Measurements from ENCODE around the gene TRPC4. TPM values are rescaled to one million over a fixed set of nuclear protein-coding genes. Genes with fewer than 3 reads are reported as not detected.

The TRPC4 gene
- total RNA-seq, 1 donor from 2014 or later: 6.3 TPM

DNA sequence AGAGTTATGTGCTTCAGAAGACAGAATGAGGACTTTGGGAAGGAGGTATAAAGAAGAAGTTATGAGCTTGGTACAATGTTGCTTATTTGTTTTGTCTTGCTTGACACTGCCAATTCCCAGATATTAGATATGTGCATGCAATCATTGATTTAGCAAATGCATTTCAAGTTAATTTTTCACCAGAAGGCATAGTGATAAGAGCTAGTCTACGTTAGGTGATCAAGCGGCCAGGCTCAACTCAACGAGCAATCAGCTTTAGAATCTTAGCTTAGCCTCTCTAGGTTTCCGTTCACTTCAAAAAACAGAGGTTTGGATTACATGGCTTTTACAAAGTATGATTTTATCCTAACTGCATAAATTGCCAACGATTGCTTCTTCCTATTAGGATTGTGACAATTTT is 189.4 kb downstream of the TRPC4 start:
- peaks cover 25% of the 10 kb centered on the region for H3K4me1 Mint-ChIP-seq (ENCODE audit: unreplicated experiment)
- DNase-seq (ENCODE audit: extremely low spot score, unreplicated experiment): no peak
- TF ChIP-seq CTCF (IDR thresholded peaks at IDR 0.05): no peak
- H3K9me3 Mint-ChIP-seq (ENCODE audit: unreplicated experiment): no peaks in the 10 kb centered on the region
- no peaks in the 10 kb centered on the region for H3K27me3 Mint-ChIP-seq (ENCODE audit: unreplicated experiment)
- peaks cover 3% of the 10 kb centered on the region for H3K36me3 Mint-ChIP-seq (ENCODE audit: unreplicated experiment)
- no peak overlapping the region for H3K4me3 Mint-ChIP-seq (ENCODE audit: unreplicated experiment)
- no peak overlapping the region for H3K27ac Mint-ChIP-seq (ENCODE audit: unreplicated experiment)

GRCh38 chr13:37679043-37679442 is 190.5 kb downstream of the TRPC4 start:
- Mint-ChIP-seq H3K36me3 (ENCODE audit: unreplicated experiment) (peaks cover 4% of the 10 kb centered on the region), H3K27me3 (ENCODE audit: unreplicated experiment) (no peaks in the 10 kb centered on the region), H3K4me3 (ENCODE audit: unreplicated experiment) (no peak overlapping the region), H3K9me3 (ENCODE audit: unreplicated experiment) (no peaks in the 10 kb centered on the region), H3K27ac (ENCODE audit: unreplicated experiment) (no peak overlapping the region), H3K4me1 (ENCODE audit: unreplicated experiment) (peaks cover 25% of the 10 kb centered on the region)
- no peak for DNase-seq (ENCODE audit: extremely low spot score, unreplicated experiment)
- TF ChIP-seq CTCF (IDR thresholded peaks at IDR 0.05): peak; percentile 24

GRCh38 chr13:37669845-37670244 is 199.7 kb downstream of the TRPC4 start:
- Mint-ChIP-seq H3K4me1 (ENCODE audit: unreplicated experiment) (peaks cover 42% of the 10 kb centered on the region), H3K36me3 (ENCODE audit: unreplicated experiment) (peaks cover 1% of the 10 kb centered on the region), H3K27me3 (ENCODE audit: unreplicated experiment) (no peaks in the 10 kb centered on the region), H3K9me3 (ENCODE audit: unreplicated experiment) (peaks cover 5% of the 10 kb centered on the region), H3K4me3 (ENCODE audit: unreplicated experiment) (no peak overlapping the region), H3K27ac (ENCODE audit: unreplicated experiment) (no peak overlapping the region)
- TF ChIP-seq CTCF (IDR thresholded peaks at IDR 0.05): no peak
- no peak for DNase-seq (ENCODE audit: extremely low spot score, unreplicated experiment)

DNA sequence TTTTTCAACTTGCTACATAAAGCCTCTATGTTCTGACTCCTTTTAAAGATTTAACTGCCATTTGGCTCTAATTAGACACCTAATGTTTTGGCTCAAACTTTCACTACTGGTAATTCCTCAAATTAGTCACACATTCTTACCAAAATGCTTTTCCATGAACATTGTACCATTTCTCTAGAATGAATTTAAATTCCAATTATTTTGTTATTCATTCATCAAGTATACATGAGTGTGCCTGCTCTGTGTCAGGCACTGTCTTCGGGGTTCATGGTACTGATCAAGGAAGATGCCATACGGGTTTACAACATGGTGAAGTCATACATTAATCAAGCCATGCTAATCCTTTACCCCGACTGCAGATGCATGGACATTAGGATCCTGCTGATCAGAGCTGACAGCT is 201.9 kb downstream of the TRPC4 start:
- Mint-ChIP-seq H3K9me3 (ENCODE audit: unreplicated experiment) (peaks cover 5% of the 10 kb centered on the region), H3K4me3 (ENCODE audit: unreplicated experiment) (no peak overlapping the region), H3K36me3 (ENCODE audit: unreplicated experiment) (no peaks in the 10 kb centered on the region), H3K27ac (ENCODE audit: unreplicated experiment) (no peak overlapping the region), H3K4me1 (ENCODE audit: unreplicated experiment) (peaks cover 45% of the 10 kb centered on the region), H3K27me3 (ENCODE audit: unreplicated experiment) (no peaks in the 10 kb centered on the region)
- no peak for TF ChIP-seq CTCF (IDR thresholded peaks at IDR 0.05)
- no peak for DNase-seq (ENCODE audit: extremely low spot score, unreplicated experiment)

DNA sequence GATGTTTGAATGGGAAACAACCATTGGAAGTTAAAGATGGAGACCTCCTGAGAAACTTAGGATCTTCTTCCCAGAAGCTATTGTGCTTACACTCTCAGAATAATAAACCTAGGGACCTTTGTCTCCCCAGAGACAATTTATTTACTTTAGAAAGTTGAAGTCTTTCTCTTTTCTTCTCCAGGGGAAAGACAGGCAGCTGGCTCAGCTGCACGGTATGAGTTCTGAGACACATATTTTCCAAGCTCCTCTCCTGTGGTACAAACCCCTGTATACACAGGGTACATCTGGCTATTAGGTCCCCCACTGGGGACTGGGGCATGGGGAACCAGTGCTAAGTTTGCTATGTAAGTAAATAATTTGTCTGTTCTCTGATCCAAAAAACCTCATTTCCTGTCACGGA is 203.5 kb downstream of the TRPC4 start:
- H3K9me3 Mint-ChIP-seq (ENCODE audit: unreplicated experiment): peaks cover 5% of the 10 kb centered on the region
- no peaks in the 10 kb centered on the region for H3K36me3 Mint-ChIP-seq (ENCODE audit: unreplicated experiment)
- H3K27me3 Mint-ChIP-seq (ENCODE audit: unreplicated experiment): no peaks in the 10 kb centered on the region
- H3K4me3 Mint-ChIP-seq (ENCODE audit: unreplicated experiment): no peak overlapping the region
- peaks cover 38% of the 10 kb centered on the region for H3K4me1 Mint-ChIP-seq (ENCODE audit: unreplicated experiment)
- peak overlapping the region; percentile 66 for H3K27ac Mint-ChIP-seq (ENCODE audit: unreplicated experiment)
- DNase-seq (ENCODE audit: extremely low spot score, unreplicated experiment): no peak
- no peak for TF ChIP-seq CTCF (IDR thresholded peaks at IDR 0.05)
